ENCODE measurements around the gene ZNF516.
A peak's percentile ranks its signal among the peaks of the same experiment; 100 is the strongest.

Gene ZNF516

GRCh38 chr18:76412818-76413565, 82.0 kb downstream of the ZNF516 start:
- no peak overlapping the region for H3K27ac ChIP-seq
- no peak for DNase-seq
- no peaks in the 10 kb centered on the region for H3K27me3 ChIP-seq (replicated peaks)
- H3K4me3 ChIP-seq (ENCODE audit: low read depth, low read length) = no peak overlapping the region
- in situ Hi-C loops (cut with HindIII; ENCODE audit: low pct_ligation_motif_present, low sequenced_read_pairs) = no loop called here
- H3K36me3 ChIP-seq (replicated peaks) = no peaks in the 10 kb centered on the region
- no peak for TF ChIP-seq CTCF (IDR thresholded peaks at IDR 0.05; ENCODE audit: low read depth, low read length, missing control alignments)

- Histone ChIP-seq H3K27ac (no peak overlapping the region), H3K4me3 (ENCODE audit: low read depth, low read length) (no peak overlapping the region), H3K27me3 (replicated peaks) (no peaks in the 10 kb centered on the region), H3K36me3 (replicated peaks) (no peaks in the 10 kb centered on the region)
- DNase-seq = peak; percentile 12
- TF ChIP-seq CTCF (IDR thresholded peaks at IDR 0.05; ENCODE audit: low read depth, low read length, missing control alignments) = no peak
- in situ Hi-C loops (cut with HindIII; ENCODE audit: low pct_ligation_motif_present, low sequenced_read_pairs) = no loop called here
Measured at GRCh38 chr18:76412010-76412817, 82.8 kb downstream of the ZNF516 start.

- Histone ChIP-seq H3K27ac (no peak overlapping the region), H3K4me3 (ENCODE audit: low read depth, low read length) (no peak overlapping the region), H3K36me3 (replicated peaks) (no peaks in the 10 kb centered on the region), H3K27me3 (replicated peaks) (no peaks in the 10 kb centered on the region)
- in situ Hi-C loops (cut with HindIII; ENCODE audit: low pct_ligation_motif_present, low sequenced_read_pairs) = no loop called here
- DNase-seq = no peak
- TF ChIP-seq CTCF (IDR thresholded peaks at IDR 0.05; ENCODE audit: low read depth, low read length, missing control alignments) = no peak
Measured at GRCh38 chr18:76410660-76411417, 84.2 kb downstream of the ZNF516 start.

- TF ChIP-seq CTCF (IDR thresholded peaks at IDR 0.05; ENCODE audit: low read depth, low read length, missing control alignments) = no peak
- no peak overlapping the region for H3K27ac ChIP-seq
- DNase-seq = no peak
- H3K36me3 ChIP-seq (replicated peaks) = no peaks in the 10 kb centered on the region
- in situ Hi-C loops (cut with HindIII; ENCODE audit: low pct_ligation_motif_present, low sequenced_read_pairs) = no loop called here
- H3K27me3 ChIP-seq (replicated peaks) = no peaks in the 10 kb centered on the region
- H3K4me3 ChIP-seq (ENCODE audit: low read depth, low read length) = no peak overlapping the region
Measured at GRCh38 chr18:76410033-76410432, 85.0 kb downstream of the ZNF516 start.

GRCh38 chr18:76408480-76409067, 86.5 kb downstream of the ZNF516 start:
- no peak for TF ChIP-seq CTCF (IDR thresholded peaks at IDR 0.05; ENCODE audit: low read depth, low read length, missing control alignments)
- Histone ChIP-seq H3K27ac (no peak overlapping the region), H3K36me3 (replicated peaks) (no peaks in the 10 kb centered on the region), H3K27me3 (replicated peaks) (no peaks in the 10 kb centered on the region), H3K4me3 (ENCODE audit: low read depth, low read length) (no peak overlapping the region)
- in situ Hi-C loops (cut with HindIII; ENCODE audit: low pct_ligation_motif_present, low sequenced_read_pairs) = no loop called here
- no peak for DNase-seq
